Tibial nerve (tissue), 4 donors: Measurements from ENCODE around the gene KCNJ1.
A peak's percentile ranks its signal among the peaks of the same experiment; 100 is the strongest.

Experiments
- EP300 ChIP-seq, 2 donors: sonication (generic); formaldehyde crosslinking; IDR thresholded peaks; one replicate each; pipeline ENCODE4 v1.6.1; 2017; ENCODE audit warnings: antibody characterized with exemption in 2 of 2, mild to moderate bottlenecking in 1 of 2
- POLR2A ChIP-seq, 2 donors: fragments of 450-650 bp; IDR thresholded peaks; one replicate each; pipeline ENCODE4 v1.6.1; 2017; ENCODE audit warnings: antibody characterized with exemption in 2 of 2, mild to moderate bottlenecking in 2 of 2, moderate library complexity in 2 of 2
- TF ChIP-seq, protein P1 (sequence below), 5 experiments: fragments of 200-600 bp in 3 of 5; fragments of 450-650 bp in 2 of 5; sonication (generic) in 3 of 5; IDR thresholded peaks; one replicate each; pipeline ENCODE4 v1.5.1; 2016 to 2019; ENCODE audit warnings: antibody characterized with exemption in 5 of 5, mild to moderate bottlenecking in 3 of 5, moderate library complexity in 2 of 5

GRCh38 chr11:128905345-128906184 is 38.5 kb upstream of the KCNJ1 start:
- TF ChIP-seq, protein P1, sequence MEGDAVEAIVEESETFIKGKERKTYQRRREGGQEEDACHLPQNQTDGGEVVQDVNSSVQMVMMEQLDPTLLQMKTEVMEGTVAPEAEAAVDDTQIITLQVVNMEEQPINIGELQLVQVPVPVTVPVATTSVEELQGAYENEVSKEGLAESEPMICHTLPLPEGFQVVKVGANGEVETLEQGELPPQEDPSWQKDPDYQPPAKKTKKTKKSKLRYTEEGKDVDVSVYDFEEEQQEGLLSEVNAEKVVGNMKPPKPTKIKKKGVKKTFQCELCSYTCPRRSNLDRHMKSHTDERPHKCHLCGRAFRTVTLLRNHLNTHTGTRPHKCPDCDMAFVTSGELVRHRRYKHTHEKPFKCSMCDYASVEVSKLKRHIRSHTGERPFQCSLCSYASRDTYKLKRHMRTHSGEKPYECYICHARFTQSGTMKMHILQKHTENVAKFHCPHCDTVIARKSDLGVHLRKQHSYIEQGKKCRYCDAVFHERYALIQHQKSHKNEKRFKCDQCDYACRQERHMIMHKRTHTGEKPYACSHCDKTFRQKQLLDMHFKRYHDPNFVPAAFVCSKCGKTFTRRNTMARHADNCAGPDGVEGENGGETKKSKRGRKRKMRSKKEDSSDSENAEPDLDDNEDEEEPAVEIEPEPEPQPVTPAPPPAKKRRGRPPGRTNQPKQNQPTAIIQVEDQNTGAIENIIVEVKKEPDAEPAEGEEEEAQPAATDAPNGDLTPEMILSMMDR (IDR thresholded peaks at IDR 0.05), result peak in 1 of 5 experiments; percentile 41
- TF ChIP-seq POLR2A (IDR thresholded peaks at IDR 0.05) (no peak), EP300 (IDR thresholded peaks at IDR 0.05) (no peak)
